HEK293 (cell line): ENCODE data around the gene SLC17A1.

Experiments used
- CTCF ChIA-PET: fragments of 350-600 bp; formaldehyde crosslinking; extraction: SDS; loops from one replicate; lab custom pipeline; 2021; ENCODE audit warnings: antibody characterized with exemption; lab: Yijun Ruan, JAX
- POLR2A ChIA-PET: fragments of 300-600 bp; formaldehyde crosslinking; extraction: SDS; loops from one replicate; lab custom pipeline; 2020; ENCODE audit warnings: antibody characterized with exemption, inconsistent platforms; lab: Yijun Ruan, JAX
- H3K27ac ChIP-seq: fragments of 200-500 bp; sonication (Bioruptor generic); 2 replicates; pipeline ENCODE4 v1.5.1; 2014; ENCODE audit warnings: low read depth, low read length, control low read depth, inconsistent platforms; ENCODE audit errors: extremely low read depth
- H3K36me3 ChIP-seq, 2 experiments: fragments of 200-500 bp in 1 of 2; sonication (Bioruptor generic) in 1 of 2; 1 replicate in 1 of 2; 2 replicates in 1 of 2; pipeline ENCODE4 v1.5.1; 2014 to 2017; ENCODE audit warnings: inconsistent platforms in 2 of 2, low read length in 2 of 2; ENCODE audit not compliant: control insufficient read depth in 2 of 2, insufficient read depth in 1 of 2
- H3K4me1 ChIP-seq: fragments of 200-500 bp; sonication (Bioruptor generic); 2 replicates; pipeline ENCODE4 v1.5.1; 2014; ENCODE audit warnings: mild to moderate bottlenecking, low read length, inconsistent platforms; ENCODE audit not compliant: control insufficient read depth, insufficient read depth
- H3K4me3 ChIP-seq: 2 replicates; pipeline ENCODE4 v1.5.1; 2011; ENCODE audit warnings: low read depth, mild to moderate bottlenecking, control low read depth, low read length, moderate library complexity
- H3K9me3 ChIP-seq: fragments of 200-500 bp; sonication (Bioruptor generic); 2 replicates; pipeline ENCODE4 v1.5.1; 2014; ENCODE audit warnings: low read depth, low read length, inconsistent platforms; ENCODE audit not compliant: control insufficient read depth, insufficient read depth
- HOXD13 ChIP-seq: sonication (generic); formaldehyde crosslinking; IDR thresholded peaks from 2 replicates; pipeline ENCODE4 v1.8.0; 2022; ENCODE audit warnings: missing genetic modification reagents, borderline replicate concordance
- TCF7L2 ChIP-seq: IDR thresholded peaks from 2 replicates; pipeline ENCODE4 v1.6.1; 2011; ENCODE audit warnings: low read depth, mild to moderate bottlenecking, inconsistent platforms, low read length, moderate library complexity, borderline replicate concordance
- ZBTB1 ChIP-seq: fragments of 450-650 bp; formaldehyde crosslinking; IDR thresholded peaks from 2 replicates; pipeline ENCODE4 v1.5.1; 2016; ENCODE audit warnings: missing biosample characterization, missing genetic modification characterization
- ZBTB21 ChIP-seq: fragments of 450-650 bp; formaldehyde crosslinking; IDR thresholded peaks from 2 replicates; pipeline ENCODE4 v1.5.1; 2017; ENCODE audit warnings: missing biosample characterization, missing genetic modification characterization
- ZFP69B ChIP-seq: fragments of 450-650 bp; formaldehyde crosslinking; IDR thresholded peaks from 2 replicates; pipeline ENCODE4 v1.5.1; 2016; ENCODE audit warnings: missing biosample characterization, missing genetic modification characterization
- ZNF132 ChIP-seq: fragments of 450-650 bp; formaldehyde crosslinking; IDR thresholded peaks from 2 replicates; pipeline ENCODE4 v1.5.1; 2017; ENCODE audit warnings: missing biosample characterization, missing genetic modification characterization, borderline replicate concordance
- ZNF2 ChIP-seq: fragments of 450-650 bp; formaldehyde crosslinking; IDR thresholded peaks from 2 replicates; pipeline ENCODE4 v1.5.1; 2016; ENCODE audit warnings: missing biosample characterization, missing genetic modification characterization
- ZNF221 ChIP-seq: fragments of 450-650 bp; formaldehyde crosslinking; IDR thresholded peaks from 2 replicates; pipeline ENCODE4 v1.5.1; 2017; ENCODE audit warnings: missing biosample characterization, missing genetic modification characterization, borderline replicate concordance
- ZNF23 ChIP-seq: fragments of 450-650 bp; formaldehyde crosslinking; IDR thresholded peaks from 2 replicates; pipeline ENCODE4 v1.5.1; 2016; ENCODE audit warnings: missing biosample characterization, missing genetic modification characterization, borderline replicate concordance
- ZNF302 ChIP-seq: fragments of 450-650 bp; formaldehyde crosslinking; IDR thresholded peaks from 2 replicates; pipeline ENCODE4 v1.5.1; 2016; ENCODE audit warnings: missing biosample characterization, missing genetic modification characterization, low read depth
- ZNF473 ChIP-seq: fragments of 450-650 bp; formaldehyde crosslinking; IDR thresholded peaks from 2 replicates; pipeline ENCODE4 v1.5.1; 2017; ENCODE audit warnings: missing biosample characterization, missing genetic modification characterization
- ZNF561 ChIP-seq: fragments of 450-650 bp; IDR thresholded peaks from 2 replicates; pipeline ENCODE4 v1.5.1; 2018; ENCODE audit warnings: missing biosample characterization, missing genetic modification characterization, borderline replicate concordance
- ZNF629 ChIP-seq: fragments of 450-650 bp; formaldehyde crosslinking; IDR thresholded peaks from 2 replicates; pipeline ENCODE4 v1.5.1; 2017; ENCODE audit warnings: missing biosample characterization, missing genetic modification characterization
- TF ChIP-seq, protein P1 (sequence below): fragments of 450-650 bp; formaldehyde crosslinking; IDR thresholded peaks from 2 replicates; pipeline ENCODE4 v1.5.1; 2016; ENCODE audit warnings: missing biosample characterization, missing genetic modification characterization
- TF ChIP-seq, protein P2 (sequence below): fragments of 450-650 bp; formaldehyde crosslinking; optimal IDR thresholded peaks from 2 replicates; pipeline ENCODE3; 2016; ENCODE audit warnings: missing biosample characterization, mild to moderate bottlenecking, missing genetic modification characterization
- TF ChIP-seq, protein P3 (sequence below): fragments of 450-650 bp; formaldehyde crosslinking; conservative IDR thresholded peaks from 2 replicates; pipeline ENCODE4 v1.5.1; 2016; ENCODE audit warnings: low read depth, missing biosample characterization, missing genetic modification characterization
- TF ChIP-seq, protein P4 (sequence below): fragments of 450-650 bp; formaldehyde crosslinking; IDR thresholded peaks from 2 replicates; pipeline ENCODE4 v1.5.1; 2016; ENCODE audit warnings: missing biosample characterization, missing genetic modification characterization

SLC17A1 gene

DNA sequence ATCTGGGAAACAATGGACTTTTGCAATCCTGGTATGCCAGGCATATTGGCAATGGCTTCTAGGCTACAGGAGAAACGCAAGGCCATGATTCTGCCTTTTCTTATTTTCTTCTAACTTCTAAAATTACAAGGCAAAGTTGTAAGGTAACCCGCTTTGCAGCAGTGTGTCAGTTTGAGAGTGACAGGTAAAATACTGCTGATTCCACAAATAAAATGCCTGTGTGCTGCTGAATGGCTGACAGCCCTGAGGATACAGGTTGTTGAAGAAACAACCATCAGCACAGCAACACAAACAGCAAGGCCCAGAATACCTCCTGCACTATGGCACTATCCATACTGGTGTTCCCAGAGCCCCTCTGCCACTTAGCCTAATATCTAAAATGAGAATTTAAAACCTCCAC is 37.1 kb downstream of the SLC17A1 start:
- Histone ChIP-seq H3K27ac (no peak overlapping the region), H3K9me3 (no peaks in the 10 kb centered on the region), H3K4me3 (no peak overlapping the region), H3K4me1 (no peaks in the 10 kb centered on the region), H3K36me3 (no peaks in the 10 kb centered on the region)
- ChIA-PET CTCF (no interaction called here), POLR2A (no interaction called here)
- no peak for TF ChIP-seq ZNF132
- no peak for TF ChIP-seq ZNF302 (tag by site-specific recombination)
- no peak for TF ChIP-seq ZBTB21 (tag by site-specific recombination)
- no peak for TF ChIP-seq ZNF2 (tag by site-specific recombination)
- TF ChIP-seq ZNF23 (tag by site-specific recombination): no peak
- no peak for TF ChIP-seq ZNF629
- no peak for TF ChIP-seq HOXD13 (CRISPR knock-in tag)
- TF ChIP-seq TCF7L2: no peak
- no peak for TF ChIP-seq ZNF221 (tag by site-specific recombination)
- TF ChIP-seq, protein P1, sequence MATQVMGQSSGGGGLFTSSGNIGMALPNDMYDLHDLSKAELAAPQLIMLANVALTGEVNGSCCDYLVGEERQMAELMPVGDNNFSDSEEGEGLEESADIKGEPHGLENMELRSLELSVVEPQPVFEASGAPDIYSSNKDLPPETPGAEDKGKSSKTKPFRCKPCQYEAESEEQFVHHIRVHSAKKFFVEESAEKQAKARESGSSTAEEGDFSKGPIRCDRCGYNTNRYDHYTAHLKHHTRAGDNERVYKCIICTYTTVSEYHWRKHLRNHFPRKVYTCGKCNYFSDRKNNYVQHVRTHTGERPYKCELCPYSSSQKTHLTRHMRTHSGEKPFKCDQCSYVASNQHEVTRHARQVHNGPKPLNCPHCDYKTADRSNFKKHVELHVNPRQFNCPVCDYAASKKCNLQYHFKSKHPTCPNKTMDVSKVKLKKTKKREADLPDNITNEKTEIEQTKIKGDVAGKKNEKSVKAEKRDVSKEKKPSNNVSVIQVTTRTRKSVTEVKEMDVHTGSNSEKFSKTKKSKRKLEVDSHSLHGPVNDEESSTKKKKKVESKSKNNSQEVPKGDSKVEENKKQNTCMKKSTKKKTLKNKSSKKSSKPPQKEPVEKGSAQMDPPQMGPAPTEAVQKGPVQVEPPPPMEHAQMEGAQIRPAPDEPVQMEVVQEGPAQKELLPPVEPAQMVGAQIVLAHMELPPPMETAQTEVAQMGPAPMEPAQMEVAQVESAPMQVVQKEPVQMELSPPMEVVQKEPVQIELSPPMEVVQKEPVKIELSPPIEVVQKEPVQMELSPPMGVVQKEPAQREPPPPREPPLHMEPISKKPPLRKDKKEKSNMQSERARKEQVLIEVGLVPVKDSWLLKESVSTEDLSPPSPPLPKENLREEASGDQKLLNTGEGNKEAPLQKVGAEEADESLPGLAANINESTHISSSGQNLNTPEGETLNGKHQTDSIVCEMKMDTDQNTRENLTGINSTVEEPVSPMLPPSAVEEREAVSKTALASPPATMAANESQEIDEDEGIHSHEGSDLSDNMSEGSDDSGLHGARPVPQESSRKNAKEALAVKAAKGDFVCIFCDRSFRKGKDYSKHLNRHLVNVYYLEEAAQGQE (tag by site-specific recombination): no peak
- TF ChIP-seq, protein P2, sequence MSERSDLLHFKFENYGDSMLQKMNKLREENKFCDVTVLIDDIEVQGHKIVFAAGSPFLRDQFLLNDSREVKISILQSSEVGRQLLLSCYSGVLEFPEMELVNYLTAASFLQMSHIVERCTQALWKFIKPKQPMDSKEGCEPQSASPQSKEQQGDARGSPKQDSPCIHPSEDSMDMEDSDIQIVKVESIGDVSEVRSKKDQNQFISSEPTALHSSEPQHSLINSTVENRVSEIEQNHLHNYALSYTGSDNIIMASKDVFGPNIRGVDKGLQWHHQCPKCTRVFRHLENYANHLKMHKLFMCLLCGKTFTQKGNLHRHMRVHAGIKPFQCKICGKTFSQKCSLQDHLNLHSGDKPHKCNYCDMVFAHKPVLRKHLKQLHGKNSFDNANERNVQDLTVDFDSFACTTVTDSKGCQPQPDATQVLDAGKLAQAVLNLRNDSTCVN (tag by site-specific recombination): no peak
- TF ChIP-seq ZFP69B: no peak
- TF ChIP-seq, protein P3, sequence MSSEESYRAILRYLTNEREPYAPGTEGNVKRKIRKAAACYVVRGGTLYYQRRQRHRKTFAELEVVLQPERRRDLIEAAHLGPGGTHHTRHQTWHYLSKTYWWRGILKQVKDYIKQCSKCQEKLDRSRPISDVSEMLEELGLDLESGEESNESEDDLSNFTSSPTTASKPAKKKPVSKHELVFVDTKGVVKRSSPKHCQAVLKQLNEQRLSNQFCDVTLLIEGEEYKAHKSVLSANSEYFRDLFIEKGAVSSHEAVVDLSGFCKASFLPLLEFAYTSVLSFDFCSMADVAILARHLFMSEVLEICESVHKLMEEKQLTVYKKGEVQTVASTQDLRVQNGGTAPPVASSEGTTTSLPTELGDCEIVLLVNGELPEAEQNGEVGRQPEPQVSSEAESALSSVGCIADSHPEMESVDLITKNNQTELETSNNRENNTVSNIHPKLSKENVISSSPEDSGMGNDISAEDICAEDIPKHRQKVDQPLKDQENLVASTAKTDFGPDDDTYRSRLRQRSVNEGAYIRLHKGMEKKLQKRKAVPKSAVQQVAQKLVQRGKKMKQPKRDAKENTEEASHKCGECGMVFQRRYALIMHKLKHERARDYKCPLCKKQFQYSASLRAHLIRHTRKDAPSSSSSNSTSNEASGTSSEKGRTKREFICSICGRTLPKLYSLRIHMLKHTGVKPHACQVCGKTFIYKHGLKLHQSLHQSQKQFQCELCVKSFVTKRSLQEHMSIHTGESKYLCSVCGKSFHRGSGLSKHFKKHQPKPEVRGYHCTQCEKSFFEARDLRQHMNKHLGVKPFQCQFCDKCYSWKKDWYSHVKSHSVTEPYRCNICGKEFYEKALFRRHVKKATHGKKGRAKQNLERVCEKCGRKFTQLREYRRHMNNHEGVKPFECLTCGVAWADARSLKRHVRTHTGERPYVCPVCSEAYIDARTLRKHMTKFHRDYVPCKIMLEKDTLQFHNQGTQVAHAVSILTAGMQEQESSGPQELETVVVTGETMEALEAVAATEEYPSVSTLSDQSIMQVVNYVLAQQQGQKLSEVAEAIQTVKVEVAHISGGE: no peak
- no peak for TF ChIP-seq ZNF561 (tag by site-specific recombination)
- TF ChIP-seq, protein P4, sequence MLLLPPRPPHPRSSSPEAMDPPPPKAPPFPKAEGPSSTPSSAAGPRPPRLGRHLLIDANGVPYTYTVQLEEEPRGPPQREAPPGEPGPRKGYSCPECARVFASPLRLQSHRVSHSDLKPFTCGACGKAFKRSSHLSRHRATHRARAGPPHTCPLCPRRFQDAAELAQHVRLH (tag by site-specific recombination): no peak

DNA sequence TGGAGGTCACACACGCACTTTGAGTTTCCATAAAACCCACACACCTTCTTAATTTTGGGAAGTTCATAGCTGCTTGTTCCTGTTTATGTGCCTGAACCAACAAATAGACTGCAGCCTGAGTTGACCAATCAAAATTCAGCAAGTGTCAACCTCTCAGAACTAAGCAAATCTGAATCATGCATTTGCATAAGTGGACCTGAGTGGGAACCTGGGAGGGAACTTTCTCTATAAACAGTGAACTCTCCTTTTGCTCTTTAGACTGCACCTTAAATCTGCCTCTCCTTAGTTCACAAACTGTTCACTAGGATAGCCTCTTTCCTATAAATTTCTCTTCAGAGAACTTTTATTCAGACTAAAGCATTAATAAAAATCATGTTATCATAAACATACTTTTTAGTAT is 37.9 kb downstream of the SLC17A1 start:
- Histone ChIP-seq H3K9me3 (no peaks in the 10 kb centered on the region), H3K27ac (no peak overlapping the region), H3K4me3 (no peak overlapping the region)
- TF ChIP-seq ZNF473 (no peak), ZBTB1 (tag by site-specific recombination) (no peak)
- TF ChIP-seq, all 188 proteins: peak for 0
- H3K36me3 ChIP-seq: no peaks in the 10 kb centered on the region
- ChIA-PET POLR2A (no interaction called here), CTCF (interaction anchor here (0.6 to 2.0 kb wide), 4 partner anchors 26 to 209 kb away, joined by 3 to 4 read pairs (median 4); no protein-coding TSS in a partner anchor)
- H3K4me1 ChIP-seq: no peaks in the 10 kb centered on the region
